ENCODE results near the gene DND1.

The DND1 gene

GRCh38 chr5:140622301-140622700, 51.1 kb downstream of the DND1 start:
- FAIRE-seq (no peak), DNase-seq (ENCODE audit: insufficient read length, low spot score) (no peak)
- TF ChIP-seq, protein P1, sequence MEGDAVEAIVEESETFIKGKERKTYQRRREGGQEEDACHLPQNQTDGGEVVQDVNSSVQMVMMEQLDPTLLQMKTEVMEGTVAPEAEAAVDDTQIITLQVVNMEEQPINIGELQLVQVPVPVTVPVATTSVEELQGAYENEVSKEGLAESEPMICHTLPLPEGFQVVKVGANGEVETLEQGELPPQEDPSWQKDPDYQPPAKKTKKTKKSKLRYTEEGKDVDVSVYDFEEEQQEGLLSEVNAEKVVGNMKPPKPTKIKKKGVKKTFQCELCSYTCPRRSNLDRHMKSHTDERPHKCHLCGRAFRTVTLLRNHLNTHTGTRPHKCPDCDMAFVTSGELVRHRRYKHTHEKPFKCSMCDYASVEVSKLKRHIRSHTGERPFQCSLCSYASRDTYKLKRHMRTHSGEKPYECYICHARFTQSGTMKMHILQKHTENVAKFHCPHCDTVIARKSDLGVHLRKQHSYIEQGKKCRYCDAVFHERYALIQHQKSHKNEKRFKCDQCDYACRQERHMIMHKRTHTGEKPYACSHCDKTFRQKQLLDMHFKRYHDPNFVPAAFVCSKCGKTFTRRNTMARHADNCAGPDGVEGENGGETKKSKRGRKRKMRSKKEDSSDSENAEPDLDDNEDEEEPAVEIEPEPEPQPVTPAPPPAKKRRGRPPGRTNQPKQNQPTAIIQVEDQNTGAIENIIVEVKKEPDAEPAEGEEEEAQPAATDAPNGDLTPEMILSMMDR (IDR thresholded peaks at IDR 0.05; ENCODE audit: insufficient read depth, missing control alignments) = no peak

All from D721Med (cell line).